HS-5 (cell line): ENCODE measurements around the gene PIF1.
A peak's percentile ranks its signal among the peaks of the same experiment; 100 is the strongest.

Source experiments
- DNase-seq: peaks from one replicate; pipeline ENCODE4 v3.0.0-alpha.2; 2012; ENCODE audit warnings: low read depth

The PIF1 gene, protein sequence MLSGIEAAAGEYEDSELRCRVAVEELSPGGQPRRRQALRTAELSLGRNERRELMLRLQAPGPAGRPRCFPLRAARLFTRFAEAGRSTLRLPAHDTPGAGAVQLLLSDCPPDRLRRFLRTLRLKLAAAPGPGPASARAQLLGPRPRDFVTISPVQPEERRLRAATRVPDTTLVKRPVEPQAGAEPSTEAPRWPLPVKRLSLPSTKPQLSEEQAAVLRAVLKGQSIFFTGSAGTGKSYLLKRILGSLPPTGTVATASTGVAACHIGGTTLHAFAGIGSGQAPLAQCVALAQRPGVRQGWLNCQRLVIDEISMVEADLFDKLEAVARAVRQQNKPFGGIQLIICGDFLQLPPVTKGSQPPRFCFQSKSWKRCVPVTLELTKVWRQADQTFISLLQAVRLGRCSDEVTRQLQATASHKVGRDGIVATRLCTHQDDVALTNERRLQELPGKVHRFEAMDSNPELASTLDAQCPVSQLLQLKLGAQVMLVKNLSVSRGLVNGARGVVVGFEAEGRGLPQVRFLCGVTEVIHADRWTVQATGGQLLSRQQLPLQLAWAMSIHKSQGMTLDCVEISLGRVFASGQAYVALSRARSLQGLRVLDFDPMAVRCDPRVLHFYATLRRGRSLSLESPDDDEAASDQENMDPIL

GRCh38 chr15:64825431-64826294 is at the start of gene PIF1:
TSS of gene PIF1 (minus strand) at chr15:64825647. CDS start at chr15:64824335, 1,312 bp downstream.
- peak; percentile 94 for DNase-seq

GRCh38 chr15:64870353-64870752 is 44.9 kb upstream of the PIF1 start:
- DNase-seq: no peak

GRCh38 chr15:64869501-64869900 is 44.1 kb upstream of the PIF1 start:
- no peak for DNase-seq

GRCh38 chr15:64865998-64866520 is 40.6 kb upstream of the PIF1 start:
- DNase-seq: no peak

DNA sequence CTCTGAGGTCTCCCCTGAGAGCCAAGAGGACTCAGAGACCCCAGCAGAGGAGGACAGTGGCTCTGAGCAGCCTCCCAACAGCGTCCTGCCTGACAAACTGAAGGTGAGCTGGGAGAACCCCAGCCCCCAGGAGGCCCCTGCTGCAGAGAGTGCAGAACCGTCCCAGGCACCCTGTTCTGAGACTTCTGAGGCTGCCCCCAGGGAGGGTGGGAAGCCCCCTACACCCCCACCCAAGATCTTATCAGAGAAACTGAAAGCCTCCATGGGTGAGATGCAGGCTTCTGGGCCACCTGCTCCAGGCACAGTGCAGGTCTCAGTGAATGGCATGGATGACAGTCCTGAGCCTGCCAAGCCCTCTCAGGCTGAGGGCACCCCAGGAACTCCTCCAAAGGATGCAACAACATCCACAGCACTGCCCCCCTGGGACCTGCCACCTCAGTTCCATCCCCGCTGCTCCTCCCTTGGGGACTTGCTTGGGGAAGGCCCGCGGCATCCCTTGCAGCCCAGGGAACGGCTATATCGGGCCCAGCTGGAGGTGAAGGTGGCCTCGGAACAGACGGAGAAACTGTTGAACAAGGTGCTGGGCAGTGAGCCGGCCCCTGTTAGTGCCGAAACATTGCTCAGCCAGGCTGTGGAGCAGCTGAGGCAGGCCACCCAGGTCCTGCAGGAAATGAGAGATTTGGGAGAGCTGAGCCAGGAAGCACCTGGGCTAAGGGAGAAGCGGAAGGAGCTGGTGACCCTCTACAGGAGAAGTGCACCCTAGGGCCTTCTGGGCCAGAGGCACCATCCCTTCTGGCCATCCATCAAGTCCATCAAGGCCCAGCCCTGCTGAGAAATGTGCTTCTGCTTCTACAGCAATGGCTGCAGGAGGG is 39.9 kb upstream of the PIF1 start:
- DNase-seq: no peak

GRCh38 chr15:64864068-64864467 is 38.6 kb upstream of the PIF1 start:
- DNase-seq: no peak

- DNase-seq: no peak
Observed at GRCh38 chr15:64862408-64862807, 37.0 kb upstream of the PIF1 start.

DNA sequence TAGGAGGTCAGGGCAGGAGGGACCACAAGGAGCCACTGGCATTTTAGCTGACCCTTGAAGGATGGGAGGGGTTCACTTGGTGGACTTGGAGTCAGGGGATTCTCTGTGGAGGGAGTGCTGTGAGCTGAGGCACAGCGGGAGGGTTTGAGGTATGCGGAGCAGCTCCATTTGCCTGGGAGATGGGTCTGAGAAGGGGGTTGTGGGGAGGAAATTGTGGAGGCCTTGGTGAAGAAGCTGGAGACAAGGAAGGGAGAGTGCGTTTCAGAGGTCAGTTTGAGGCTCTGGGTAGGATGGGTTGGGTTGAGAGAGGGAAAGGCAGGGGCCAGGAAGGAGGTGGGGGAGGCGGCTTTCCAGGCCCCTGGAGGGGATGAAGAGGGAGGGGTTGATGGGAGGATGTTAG is 36.5 kb upstream of the PIF1 start:
- DNase-seq: no peak

- no peak for DNase-seq
Observed at GRCh38 chr15:64861331-64861730, 35.9 kb upstream of the PIF1 start.

- DNase-seq: no peak
Observed at GRCh38 chr15:64859226-64859625, 33.8 kb upstream of the PIF1 start.

GRCh38 chr15:64858021-64858575 is 32.7 kb upstream of the PIF1 start:
- DNase-seq: no peak

- no peak for DNase-seq
Observed at GRCh38 chr15:64857421-64857820, 32.0 kb upstream of the PIF1 start.

- no peak for DNase-seq
Observed at GRCh38 chr15:64856429-64857145, 31.1 kb upstream of the PIF1 start.

DNA sequence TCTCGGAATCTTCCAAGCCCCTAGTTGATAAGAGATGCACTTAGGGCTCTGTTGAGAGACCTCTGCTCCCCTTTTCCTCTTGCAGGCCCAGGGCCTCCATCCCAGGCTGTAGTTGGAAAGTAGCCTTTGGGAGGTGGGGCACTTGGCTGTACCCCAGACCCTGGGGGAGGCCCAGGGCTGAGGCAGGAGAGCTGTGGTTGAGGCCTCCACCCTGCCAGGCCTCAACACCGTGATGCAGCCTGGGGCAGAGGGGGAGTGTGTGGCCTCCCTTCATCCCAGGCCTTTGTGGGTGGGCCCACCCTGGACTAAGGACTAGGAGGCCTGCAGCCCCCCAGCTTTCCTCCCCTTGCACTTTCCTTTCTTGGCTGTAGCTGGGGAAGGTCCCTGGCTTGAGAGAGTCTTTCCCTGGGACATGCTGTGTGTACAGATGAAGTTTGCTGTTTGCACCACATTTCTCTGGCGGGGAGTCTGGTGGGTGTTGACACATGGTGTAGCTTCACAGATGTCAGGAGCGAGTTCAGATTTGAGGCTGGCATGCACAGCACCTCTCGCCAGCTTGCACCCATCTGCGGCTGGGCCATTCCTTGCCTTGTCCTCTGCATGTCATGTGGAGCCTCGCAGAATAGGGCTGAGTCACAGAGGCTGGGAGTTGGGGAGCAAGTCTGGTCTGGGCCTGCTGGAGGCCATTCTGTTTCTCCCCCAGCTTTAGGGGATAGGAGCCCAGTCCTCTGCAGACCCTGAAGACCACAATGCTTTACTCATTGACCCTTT is 29.9 kb upstream of the PIF1 start:
- no peak for DNase-seq

DNA sequence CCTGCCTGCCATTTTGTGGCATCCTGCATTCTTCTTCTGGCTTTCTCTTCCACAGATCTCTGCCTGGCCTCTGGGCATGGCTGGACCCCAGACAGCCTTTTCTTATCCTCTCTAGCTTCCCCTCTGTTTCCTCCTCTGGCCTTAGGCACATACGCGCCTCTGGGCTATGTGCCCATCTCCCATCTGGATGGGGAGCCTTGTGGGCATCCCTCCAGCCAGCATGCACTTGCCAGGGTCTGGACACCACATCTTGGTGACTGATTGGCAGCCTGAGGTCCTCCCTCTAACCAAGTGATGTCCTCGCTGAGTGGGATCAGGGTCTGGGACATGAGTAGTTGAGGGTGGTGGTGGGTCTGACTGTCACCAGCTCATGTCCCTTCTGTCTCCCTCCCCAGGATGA is 29.1 kb upstream of the PIF1 start:
- DNase-seq: no peak

DNA sequence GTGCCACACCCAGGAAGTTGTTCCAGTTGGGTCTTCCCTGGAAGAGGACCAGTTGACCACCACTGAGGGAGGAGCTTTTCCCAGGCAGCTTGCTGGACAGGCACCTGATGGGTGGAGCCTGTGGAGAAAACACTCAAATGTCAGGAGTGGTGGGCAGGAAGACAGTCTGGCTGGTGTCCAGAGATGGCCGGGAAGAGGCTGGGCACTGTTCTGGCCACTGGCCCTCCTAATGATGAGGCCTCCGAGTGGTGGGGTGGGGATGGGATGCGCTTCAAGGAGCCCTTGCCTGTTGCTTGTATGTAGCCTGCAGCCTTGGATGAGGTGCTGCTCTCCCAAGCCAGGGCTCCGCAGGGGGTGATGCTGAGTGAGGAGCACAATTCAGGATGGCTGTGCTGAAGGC is 28.6 kb upstream of the PIF1 start:
- no peak for DNase-seq

DNA sequence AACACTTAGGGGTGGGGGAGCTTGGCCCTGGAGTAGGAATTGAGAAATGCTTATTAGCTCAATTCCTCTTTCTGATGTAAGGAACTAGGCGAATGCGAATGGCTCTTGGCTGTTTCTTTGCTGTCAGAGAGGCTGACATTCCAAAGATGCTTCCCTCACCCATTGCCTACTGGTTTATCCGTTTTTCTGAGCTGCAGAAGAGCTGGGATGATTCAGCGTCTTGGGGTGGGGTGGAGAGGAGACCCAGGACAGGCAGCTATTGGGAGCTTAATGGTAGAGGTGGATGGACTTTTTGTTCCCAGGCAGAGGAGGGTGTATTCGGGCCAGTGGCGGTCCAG is 26.0 kb upstream of the PIF1 start:
- DNase-seq: no peak

GRCh38 chr15:64850778-64851502 is 25.5 kb upstream of the PIF1 start:
- DNase-seq: no peak
